HepG2 (cell line): Measurements from ENCODE around the gene NDUFA5. TPM values are rescaled to one million over a fixed set of nuclear protein-coding genes. Genes with fewer than 3 reads are reported as not detected.

Source experiments
- ATAC-seq: fragments of 200-7000 bp; cut with Tn5 transposase; 3 replicates; pipeline ENCODE4 v1.9.1; 2020; ENCODE audit warnings: mild to moderate bottlenecking, moderate library complexity
- BruUV-seq: library from RNA; stranded (reverse); fragments of 400-500 nt; replicated peaks from 2 replicates; lab custom pipeline; 2021; lab: Mats Ljungman, UMichigan
- CTCF ChIA-PET: fragments of 300-600 bp; formaldehyde crosslinking; extraction: SDS; loops from one replicate; lab custom pipeline; 2021; ENCODE audit warnings: low total read pairs, inconsistent platforms, low intra/inter-chr PET ratio; lab: Yijun Ruan, JAX
- POLR2A ChIA-PET: fragments of 350-600 bp; sonication (Branson Sonifier 250); formaldehyde crosslinking; loops from one replicate; lab custom pipeline; 2020; ENCODE audit warnings: antibody characterized with exemption, inconsistent platforms; lab: Yijun Ruan, JAX
- DNase-seq: peaks from one replicate; pipeline ENCODE4 v3.0.0-alpha.2; 2015; ENCODE audit warnings: low spot score
- FAIRE-seq: peaks from 3 replicates; lab custom pipeline; 2011; peaks lifted over from hg19 to GRCh38; lab: Jason Lieb, UNC
- H2AFZ ChIP-seq: one replicate; pipeline ENCODE4 v1.6.1; 2011; ENCODE audit warnings: low read length, inconsistent platforms
- H3K27ac ChIP-seq: fragments of 300-600 bp; 3 replicates; pipeline ENCODE4 v1.8.0; 2011; ENCODE audit warnings: mixed run types, mild to moderate bottlenecking, mixed read lengths, low read length, inconsistent platforms; ENCODE audit not compliant: insufficient read depth; ENCODE audit errors: extremely low read length
- H3K27me3 ChIP-seq, 2 experiments: fragments of 200-600 bp in 1 of 2; 2 replicates in 1 of 2; 3 replicates in 1 of 2; pipeline versions ENCODE4 v1.6.0 to v1.8.0; 2011; ENCODE audit warnings: low read length in 2 of 2, mild to moderate bottlenecking in 2 of 2, moderate library complexity in 2 of 2, inconsistent platforms in 1 of 2; ENCODE audit not compliant: insufficient read depth in 2 of 2, control insufficient read depth in 1 of 2
- H3K36me3 ChIP-seq, 2 experiments: fragments of 200-600 bp in 1 of 2; replicated peaks in 1 of 2; 2 replicates in 1 of 2; 3 replicates in 1 of 2; pipeline versions ENCODE4 v1.5.1 to v1.8.0; 2011; ENCODE audit warnings: low read length in 2 of 2, inconsistent platforms in 1 of 2; ENCODE audit not compliant: insufficient read depth in 2 of 2, control insufficient read depth in 1 of 2
- H3K4me1 ChIP-seq: 2 replicates; pipeline ENCODE4 v1.5.1; 2012; ENCODE audit warnings: low read length, inconsistent platforms; ENCODE audit not compliant: insufficient read depth
- H3K4me2 ChIP-seq: 2 replicates; pipeline ENCODE4 v1.6.0; 2011; ENCODE audit warnings: low read depth, low read length, inconsistent platforms
- H3K4me3 ChIP-seq, 3 experiments: fragments of 200-600 bp in 1 of 3; sonication (generic), shearing (Covaris generic) in 1 of 3; replicated peaks in 1 of 3; 2 replicates each; pipeline ENCODE4 v1.5.1; 2011 to 2016; ENCODE audit warnings: low read length in 3 of 3, inconsistent platforms in 2 of 3, low read depth in 2 of 3, mild to moderate bottlenecking in 2 of 3, control low read depth in 1 of 3, mixed read lengths in 1 of 3; ENCODE audit not compliant: insufficient read depth in 1 of 3
- H3K79me2 ChIP-seq: one replicate; pipeline ENCODE4 v1.6.1; 2011; ENCODE audit warnings: low read length, inconsistent platforms; ENCODE audit not compliant: insufficient read depth
- H3K9ac ChIP-seq: 2 replicates; pipeline ENCODE4 v1.6.0; 2011; ENCODE audit warnings: mild to moderate bottlenecking, low read depth, low read length, inconsistent platforms; ENCODE audit not compliant: insufficient read depth
- H3K9me3 ChIP-seq: 2 replicates; pipeline ENCODE4 v1.5.1; 2012; ENCODE audit warnings: mild to moderate bottlenecking, low read length
- H4K20me1 ChIP-seq: 2 replicates; pipeline ENCODE4 v1.6.0; 2011; ENCODE audit warnings: inconsistent platforms, mild to moderate bottlenecking, low read length, moderate library complexity; ENCODE audit not compliant: insufficient read depth
- NFIB ChIP-seq: sonication (generic); formaldehyde crosslinking; IDR thresholded peaks from 2 replicates; pipeline ENCODE4 v1.9.0; 2021; ENCODE audit warnings: missing genetic modification reagents, mild to moderate bottlenecking, borderline replicate concordance
- SRF ChIP-seq: IDR thresholded peaks from 2 replicates; pipeline ENCODE4 v1.6.1; 2011; ENCODE audit warnings: mild to moderate bottlenecking, low read depth, low read length, moderate library complexity
- SRY ChIP-seq: sonication (generic); formaldehyde crosslinking; IDR thresholded peaks from 2 replicates; pipeline ENCODE4 v1.8.0; 2022; ENCODE audit warnings: mild to moderate bottlenecking, missing genetic modification reagents
- SSRP1 ChIP-seq: IDR thresholded peaks from 2 replicates; pipeline ENCODE4 v1.6.1; 2016; ENCODE audit warnings: control low read depth
- ZGPAT ChIP-seq: IDR thresholded peaks from 2 replicates; pipeline ENCODE4 v1.6.1; 2016; ENCODE audit warnings: mild to moderate bottlenecking
- ZNF280B ChIP-seq: sonication (generic); formaldehyde crosslinking; IDR thresholded peaks from 2 replicates; pipeline ENCODE4 v1.5.0; 2020; ENCODE audit warnings: missing genetic modification reagents, mild to moderate bottlenecking, borderline replicate concordance
- ZNF510 ChIP-seq: sonication (generic); formaldehyde crosslinking; IDR thresholded peaks from 2 replicates; pipeline ENCODE4 v1.4.0; 2020; ENCODE audit warnings: low read depth, mild to moderate bottlenecking, missing genetic modification reagents
- WGBS: methylation state at CpG from one replicate; pipeline ENCODE4 v1.1.6; 2017; ENCODE audit warnings: low lambda C conversion rate; 5-methylcytosine and 5-hydroxymethylcytosine counted together
- in situ Hi-C: cut with HindIII; loops from 2 replicates; pipeline ENCODE4 v1.10.0; 2017; ENCODE audit warnings: low pct_unique_long_range_greater_than_20kb; ENCODE audit not compliant: extremely low pct_ligation_motif_present
- intact Hi-C: fragments of 100-400 bp; cut with micrococcal nuclease; formaldehyde crosslinking; loops from one replicate; pipeline ENCODE4 v1.10.0; 2022; ENCODE audit not compliant: unreplicated experiment
- polyA plus RNA-seq, 8 experiments: library from polyadenylated mRNA; depleted of rRNA in 3 of 8; stranded (reverse) in 7 of 8; unstranded in 1 of 8; fragments of >200 nt; fragmentation: Illumina TruSeq in 4 of 8; extraction: Trizol in 4 of 8; gene quantifications; 2 replicates each; pipeline versions ENCODE4 v1.2.1 to v1.2.3, GENCODE V29; 2011 to 2016; ENCODE audit warnings: low read depth in 4 of 8, missing spikeins in 1 of 8, mixed read lengths in 1 of 8; ENCODE audit not compliant: insufficient read depth in 1 of 8
- total RNA-seq, 5 experiments: library from RNA; depleted of rRNA; stranded (reverse); fragments of >200 nt; fragmentation: Illumina TruSeq; extraction: Trizol; gene quantifications; 2 replicates each; pipeline ENCODE4 v1.2.3, GENCODE V29; 2016; ENCODE audit warnings: low read depth in 1 of 5

Gene NDUFA5
- total and polyA plus RNA-seq, 2 of the 13 experiments (the other 11 are each of a cell fraction or from before 2014, with no cell fraction given), result 16.9 to 55.9 TPM

- 83% methylated on average over 12 of the region's 12 CpGs for WGBS
- Histone ChIP-seq H3K27ac (peak overlapping the region; percentile 34), H3K9me3 (no peaks in the 10 kb centered on the region), H3K9ac (peak overlapping the region; percentile 47), H3K79me2 (no peaks in the 10 kb centered on the region), H2AFZ (peak overlapping the region; percentile 32), H3K4me2 (peak overlapping the region; percentile 67), H4K20me1 (no peaks in the 10 kb centered on the region), H3K4me3 (peak overlapping the region; percentile 55 to 83 (median 78); a peak in 4 of 6 replicates), H3K36me3 (no peaks in the 10 kb centered on the region), H3K4me1 (peaks cover 6% of the 10 kb centered on the region), H3K27me3 (peaks cover 0 to 10% of the 10 kb centered on the region in 2 experiments; a peak in 3 of 5 replicates)
- in situ Hi-C loops (loop anchor here (5.0 kb wide), 1 partner anchor 43 kb away; no protein-coding TSS in a partner anchor), intact Hi-C loops (no loop called here)
- ATAC-seq, result no peak
- ChIA-PET POLR2A (interaction anchor here (1.0 kb wide), 1 partner anchor 22 kb away, joined by 3 read pairs; the partner anchor contains the start of gene NDUFA5), CTCF (interaction anchor here (4.3 kb wide), 1 partner anchor 41 kb away, joined by 28 read pairs; no protein-coding TSS in a partner anchor)
- no TSS peak for BruUV-seq
- no peak for FAIRE-seq
- no peak for TF ChIP-seq ZNF510
- no peak for TF ChIP-seq ZNF280B (CRISPR knock-in tag)
- no peak for TF ChIP-seq SRF
- TF ChIP-seq NFIB (CRISPR knock-in tag), result no peak
- TF ChIP-seq SSRP1 (CRISPR knock-in tag), result no peak
- no peak for TF ChIP-seq ZGPAT
- no peak for TF ChIP-seq SRY (CRISPR knock-in tag)
- no peak for DNase-seq
Measured at GRCh38 chr7:123535517-123535916, 22.1 kb downstream of the NDUFA5 start.
